PC-3 (cell line): ENCODE data around the gene IFNA13. TPM values are rescaled to one million over a fixed set of nuclear protein-coding genes. Genes with fewer than 3 reads are reported as not detected.
A peak's percentile ranks its signal among the peaks of the same experiment; 100 is the strongest.

Source experiments
- ATAC-seq: fragments of 200-7000 bp; cut with Tn5 transposase; 2 replicates; pipeline ENCODE4 v1.9.1; 2020; ENCODE audit warnings: mild to moderate bottlenecking, moderate library complexity
- BruUV-seq: library from RNA; stranded (reverse); fragments of 400-500 nt; replicated peaks from 2 replicates; lab custom pipeline; 2021; lab: Mats Ljungman, UMichigan
- CTCF ChIA-PET: fragments of 300-600 bp; sonication (Branson Sonifier 250); formaldehyde crosslinking; loops from one replicate; lab custom pipeline; 2022; ENCODE audit warnings: antibody characterized with exemption; lab: Charles Lee
- POLR2A ChIA-PET: fragments of 300-600 bp; sonication (Branson Sonifier 250); formaldehyde crosslinking; loops from one replicate; lab custom pipeline; 2022; ENCODE audit warnings: antibody characterized with exemption; ENCODE audit not compliant: unreplicated experiment; lab: Charles Lee
- DNase-seq: peaks from one replicate; pipeline ENCODE4 v3.0.0-alpha.2; 2015
- H2AFZ ChIP-seq: fragments of 300-600 bp; sonication (generic); 2 replicates; pipeline ENCODE4 v1.6.0; 2016; ENCODE audit warnings: antibody characterized with exemption, low read length
- H3F3A ChIP-seq: fragments of 300-600 bp; sonication (generic); one replicate; pipeline ENCODE4 v1.6.0; 2017; ENCODE audit warnings: antibody characterized with exemption, low read length, control low read depth, mild to moderate bottlenecking; ENCODE audit not compliant: unreplicated experiment
- H3K27ac ChIP-seq: fragments of 300-600 bp; sonication (generic); 2 replicates; pipeline ENCODE4 v1.5.1; 2016; ENCODE audit warnings: mild to moderate bottlenecking, low read length
- H3K27me3 ChIP-seq: fragments of 300-600 bp; sonication (generic); 2 replicates; pipeline ENCODE4 v1.6.1; 2016; ENCODE audit warnings: low read length, mixed read lengths
- H3K36me3 ChIP-seq: fragments of 300-600 bp; sonication (generic); 2 replicates; pipeline ENCODE4 v1.6.1; 2016; ENCODE audit warnings: low read depth, mixed run types, low read length, mixed read lengths
- H3K4me1 ChIP-seq: fragments of 300-600 bp; sonication (generic); 2 replicates; pipeline ENCODE4 v1.5.1; 2016; ENCODE audit warnings: low read length; ENCODE audit not compliant: insufficient read depth
- H3K4me2 ChIP-seq: fragments of 300-600 bp; sonication (generic); 2 replicates; pipeline ENCODE4 v1.6.0; 2016; ENCODE audit warnings: low read length
- H3K4me3 ChIP-seq: fragments of 300-600 bp; sonication (generic); 2 replicates; pipeline ENCODE4 v1.5.1; 2016; ENCODE audit warnings: mild to moderate bottlenecking, low read length, mixed read lengths
- H3K79me2 ChIP-seq: fragments of 300-600 bp; sonication (generic); 2 replicates; pipeline ENCODE4 v1.6.1; 2017; ENCODE audit warnings: low read length, mixed read lengths
- H3K9ac ChIP-seq: fragments of 300-600 bp; sonication (generic); 2 replicates; pipeline ENCODE4 v1.6.0; 2016; ENCODE audit warnings: mild to moderate bottlenecking, low read length
- H3K9me2 ChIP-seq: fragments of 300-600 bp; sonication (generic); replicated peaks from 2 replicates; pipeline ENCODE4 v1.6.1; 2016; ENCODE audit warnings: mixed run types, low read length, mixed read lengths
- H3K9me3 ChIP-seq: fragments of 300-600 bp; sonication (generic); 2 replicates; pipeline ENCODE4 v1.6.1; 2016; ENCODE audit warnings: low read length, mixed read lengths
- H4K20me1 ChIP-seq: fragments of 300-600 bp; sonication (generic); 2 replicates; pipeline ENCODE4 v1.6.1; 2016; ENCODE audit warnings: low read length, mixed read lengths
- EZH2 ChIP-seq: fragments of 300-600 bp; sonication (generic); IDR thresholded peaks from one replicate; pipeline ENCODE4 v1.6.1; 2017; ENCODE audit warnings: antibody characterized with exemption, mild to moderate bottlenecking, low read length; ENCODE audit not compliant: unreplicated experiment
- EZH2phosphoT487 ChIP-seq: fragments of 300-600 bp; sonication (generic); IDR thresholded peaks from 2 replicates; pipeline ENCODE4 v1.6.1; 2018; ENCODE audit warnings: mild to moderate bottlenecking, antibody characterized with exemption, low read length, borderline replicate concordance
- intact Hi-C: fragments of 100-400 bp; cut with micrococcal nuclease; formaldehyde crosslinking; loops from 2 replicates; pipeline ENCODE4 v1.9.0; 2023
- total RNA-seq: library from RNA; depleted of rRNA; stranded (reverse); fragments of >200 nt; gene quantifications from 2 replicates; pipeline ENCODE4 v1.2.3, GENCODE V29; 2014
- TF ChIP-seq, protein P1 (sequence below): fragments of 300-600 bp; sonication (generic); conservative IDR thresholded peaks from 2 replicates; pipeline ENCODE4 v1.5.1; 2017; ENCODE audit warnings: antibody characterized with exemption, low read depth, mild to moderate bottlenecking, low read length

IFNA13 gene
- total RNA-seq, 1 experiment from 2014 or later, result not detected

DNA sequence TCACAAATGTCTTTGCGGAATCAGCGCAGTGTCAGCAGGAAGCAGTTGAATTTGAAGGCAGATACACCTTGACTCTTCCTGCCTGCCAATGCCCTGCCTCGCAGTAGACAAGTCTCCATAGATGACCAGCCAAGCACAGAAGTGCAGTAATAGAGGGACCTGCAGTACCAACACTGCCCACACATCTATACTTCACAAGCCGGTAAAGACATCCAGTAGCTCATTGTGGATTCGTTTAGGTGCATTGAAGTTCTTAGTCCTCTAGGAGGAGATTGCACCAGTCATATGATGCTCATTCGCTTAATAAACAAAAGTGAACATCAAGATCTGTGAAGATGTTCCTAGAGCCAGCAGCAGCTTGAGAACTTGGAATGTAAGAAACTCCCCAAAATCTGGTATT, 24.4 kb upstream of the IFNA13 start:
- Histone ChIP-seq H3K9me3 (no peaks in the 10 kb centered on the region), H3K79me2 (no peaks in the 10 kb centered on the region), H3K9me2 (no peaks in the 10 kb centered on the region), H3K4me3 (no peak overlapping the region), H2AFZ (no peak overlapping the region), H3K36me3 (no peaks in the 10 kb centered on the region), H4K20me1 (no peaks in the 10 kb centered on the region), H3K27me3 (peaks cover 3% of the 10 kb centered on the region; the same call in 1 of the 2 replicates), H3K27ac (no peak overlapping the region), H3K9ac (no peak overlapping the region), H3K4me1 (0 out of 2 replicates have a peak, but pooled peaks cover 5% of the 10 kb centered on the region), H3K4me2 (no peak overlapping the region), H3F3A (no peaks in the 10 kb centered on the region)
- ChIA-PET POLR2A (no interaction called here), CTCF (interaction anchor here (0.5 to 1.0 kb wide), 5 partner anchors 64 to 420 kb away, joined by 3 to 5 read pairs (median 4); no protein-coding TSS in a partner anchor)
- intact Hi-C loops, result loop anchor here (1.0 kb wide), 1 partner anchor 10 kb away; no protein-coding TSS in a partner anchor
- BruUV-seq, result no TSS peak
- TF ChIP-seq EZH2phosphoT487, result no peak
- no peak for TF ChIP-seq EZH2
- TF ChIP-seq, protein P1, sequence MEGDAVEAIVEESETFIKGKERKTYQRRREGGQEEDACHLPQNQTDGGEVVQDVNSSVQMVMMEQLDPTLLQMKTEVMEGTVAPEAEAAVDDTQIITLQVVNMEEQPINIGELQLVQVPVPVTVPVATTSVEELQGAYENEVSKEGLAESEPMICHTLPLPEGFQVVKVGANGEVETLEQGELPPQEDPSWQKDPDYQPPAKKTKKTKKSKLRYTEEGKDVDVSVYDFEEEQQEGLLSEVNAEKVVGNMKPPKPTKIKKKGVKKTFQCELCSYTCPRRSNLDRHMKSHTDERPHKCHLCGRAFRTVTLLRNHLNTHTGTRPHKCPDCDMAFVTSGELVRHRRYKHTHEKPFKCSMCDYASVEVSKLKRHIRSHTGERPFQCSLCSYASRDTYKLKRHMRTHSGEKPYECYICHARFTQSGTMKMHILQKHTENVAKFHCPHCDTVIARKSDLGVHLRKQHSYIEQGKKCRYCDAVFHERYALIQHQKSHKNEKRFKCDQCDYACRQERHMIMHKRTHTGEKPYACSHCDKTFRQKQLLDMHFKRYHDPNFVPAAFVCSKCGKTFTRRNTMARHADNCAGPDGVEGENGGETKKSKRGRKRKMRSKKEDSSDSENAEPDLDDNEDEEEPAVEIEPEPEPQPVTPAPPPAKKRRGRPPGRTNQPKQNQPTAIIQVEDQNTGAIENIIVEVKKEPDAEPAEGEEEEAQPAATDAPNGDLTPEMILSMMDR, result peak; percentile 53
- peak; percentile 59 for DNase-seq
- peak; percentile 76 for ATAC-seq

DNA sequence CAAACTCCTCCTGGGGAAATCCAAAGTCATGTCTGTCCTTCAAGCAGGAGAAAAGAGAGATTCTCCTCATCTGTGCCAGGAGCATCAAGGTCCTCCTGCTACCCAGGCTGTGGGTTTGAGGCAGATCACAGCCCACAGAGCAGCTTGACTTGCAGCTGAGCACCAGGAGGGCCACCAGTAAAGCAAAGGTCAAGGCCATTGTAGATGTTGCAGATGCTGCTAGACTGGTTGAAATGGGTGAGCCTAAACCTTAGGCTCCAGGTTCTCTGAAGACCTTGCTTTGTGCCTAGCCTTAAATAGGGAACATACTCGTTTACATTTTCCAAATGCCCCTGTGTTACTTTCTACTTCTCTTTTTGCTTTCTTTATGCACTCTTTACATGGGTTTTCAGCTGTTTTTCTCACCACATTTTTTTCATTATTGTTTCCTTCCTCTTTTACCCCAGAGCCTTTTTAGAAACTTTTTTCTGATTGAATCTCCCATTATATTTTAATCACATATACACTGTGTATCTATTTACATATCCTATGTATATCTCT, 17.3 kb upstream of the IFNA13 start, which contains the start of gene IFNA2:
IFNA2 (minus strand) TSS at position 268 of the 540 bp plus-strand sequence; CDS start at position 199, 69 bp downstream.
- Histone ChIP-seq H3K4me2 (no peak within 1 kb of the TSS), H3K36me3 (no peaks in the 10 kb centered on the region), H3K27me3 (no peaks in the 10 kb centered on the region), H2AFZ (no peak within 1 kb of the TSS), H4K20me1 (no peaks in the 10 kb centered on the region), H3K79me2 (no peaks in the 10 kb centered on the region), H3K9me3 (no peaks in the 10 kb centered on the region), H3K9me2 (no peaks in the 10 kb centered on the region), H3K4me3 (no peak within 1 kb of the TSS), H3K9ac (no peak within 1 kb of the TSS), H3K27ac (peak within 1 kb of the TSS; percentile 25), H3F3A (no peaks in the 10 kb centered on the region), H3K4me1 (peaks cover 17% of the 10 kb centered on the region)
- no TSS peak for BruUV-seq
- intact Hi-C loops, result no loop called here
- POLR2A ChIA-PET, result no interaction called here
- ATAC-seq (no peak), DNase-seq (no peak)
- CTCF ChIA-PET, result no interaction called here
- TF ChIP-seq, protein P1, result no peak
- TF ChIP-seq EZH2phosphoT487 (no peak), EZH2 (no peak)

DNA sequence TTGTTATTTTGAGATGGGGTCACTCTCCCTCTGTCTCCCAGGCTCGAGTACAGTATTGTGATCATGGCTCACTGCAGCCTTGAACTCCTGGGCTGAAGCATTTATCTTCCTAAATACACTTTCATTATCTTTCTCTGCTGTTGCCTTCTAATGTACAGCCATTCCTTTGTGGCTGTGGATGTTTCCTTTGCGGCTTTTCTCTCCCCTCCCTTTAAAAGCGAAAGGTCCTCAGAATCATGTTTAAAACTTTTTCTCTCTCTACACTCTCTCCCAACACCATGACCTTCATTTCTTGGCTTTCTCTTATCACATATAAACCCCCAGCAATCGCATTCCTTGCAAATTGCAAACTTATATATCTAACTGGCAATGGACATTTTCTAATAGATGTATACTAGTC, 15.8 kb upstream of the IFNA13 start:
- Histone ChIP-seq H3F3A (no peaks in the 10 kb centered on the region), H3K79me2 (no peaks in the 10 kb centered on the region), H3K9ac (no peak overlapping the region), H3K36me3 (no peaks in the 10 kb centered on the region), H4K20me1 (no peaks in the 10 kb centered on the region), H3K4me1 (peaks cover 17% of the 10 kb centered on the region), H3K4me3 (no peak overlapping the region), H3K4me2 (no peak overlapping the region), H3K9me2 (no peaks in the 10 kb centered on the region), H2AFZ (no peak overlapping the region), H3K27me3 (no peaks in the 10 kb centered on the region), H3K9me3 (no peaks in the 10 kb centered on the region), H3K27ac (no peak overlapping the region)
- TF ChIP-seq, protein P1, result no peak
- TF ChIP-seq EZH2 (no peak), EZH2phosphoT487 (no peak)
- intact Hi-C loops, result no loop called here
- ATAC-seq, result no peak
- CTCF ChIA-PET, result no interaction called here
- no peak for DNase-seq
- POLR2A ChIA-PET, result no interaction called here
- no TSS peak for BruUV-seq
